HG02763 (cell line): ENCODE measurements around the gene SELPLG.
"Not testable (repeated sequence)": the region's sequence is repeated elsewhere in the genome, so short reads cannot be mapped to it uniquely, and the experiment has no call there.

Experiments used
- ATAC-seq: cut with Tn5 transposase; IDR thresholded peaks from one replicate; pipeline ENCODE4 v1.9.1; 2021; ENCODE audit warnings: mild to moderate bottlenecking, moderate library complexity; ENCODE audit not compliant: unreplicated experiment

SELPLG gene

GRCh38 chr12:108638997-108639822 lies 5.5 kb upstream of the SELPLG start:
- ATAC-seq: no peak

DNA sequence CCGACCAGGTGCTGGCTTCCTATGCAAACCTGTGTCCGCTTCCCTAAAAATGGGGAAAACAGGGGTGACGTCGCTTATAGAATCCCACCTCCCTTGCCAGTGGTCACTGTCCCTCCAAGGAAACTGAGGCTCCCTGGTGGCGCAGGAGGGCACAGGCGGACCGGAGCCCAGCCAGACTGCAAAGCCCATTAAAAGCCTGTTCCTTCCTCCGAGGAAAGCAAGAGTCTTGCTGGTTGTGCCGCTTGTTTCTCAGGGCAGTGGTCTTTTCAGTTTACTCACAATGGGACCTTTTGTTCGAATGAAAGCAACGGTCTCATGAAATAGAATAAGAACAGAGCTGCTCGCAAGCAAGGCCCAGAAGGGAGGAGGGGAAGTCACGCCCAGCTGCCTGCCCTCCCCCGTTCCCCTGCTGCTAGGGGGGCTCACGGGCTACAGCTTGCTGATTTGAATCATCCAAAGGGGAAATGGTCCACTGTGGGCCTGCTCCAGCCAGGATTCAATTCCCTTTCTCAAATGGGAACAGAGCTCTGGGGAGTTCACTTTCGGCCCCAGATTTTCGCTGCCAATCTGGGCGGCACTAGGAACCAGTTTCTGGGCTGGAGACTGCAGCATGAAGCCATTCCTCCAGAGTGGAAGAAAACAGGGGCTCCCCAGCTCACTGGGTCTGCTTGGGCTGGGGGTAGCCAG lies 4.6 kb upstream of the SELPLG start:
- ATAC-seq: no peak

DNA sequence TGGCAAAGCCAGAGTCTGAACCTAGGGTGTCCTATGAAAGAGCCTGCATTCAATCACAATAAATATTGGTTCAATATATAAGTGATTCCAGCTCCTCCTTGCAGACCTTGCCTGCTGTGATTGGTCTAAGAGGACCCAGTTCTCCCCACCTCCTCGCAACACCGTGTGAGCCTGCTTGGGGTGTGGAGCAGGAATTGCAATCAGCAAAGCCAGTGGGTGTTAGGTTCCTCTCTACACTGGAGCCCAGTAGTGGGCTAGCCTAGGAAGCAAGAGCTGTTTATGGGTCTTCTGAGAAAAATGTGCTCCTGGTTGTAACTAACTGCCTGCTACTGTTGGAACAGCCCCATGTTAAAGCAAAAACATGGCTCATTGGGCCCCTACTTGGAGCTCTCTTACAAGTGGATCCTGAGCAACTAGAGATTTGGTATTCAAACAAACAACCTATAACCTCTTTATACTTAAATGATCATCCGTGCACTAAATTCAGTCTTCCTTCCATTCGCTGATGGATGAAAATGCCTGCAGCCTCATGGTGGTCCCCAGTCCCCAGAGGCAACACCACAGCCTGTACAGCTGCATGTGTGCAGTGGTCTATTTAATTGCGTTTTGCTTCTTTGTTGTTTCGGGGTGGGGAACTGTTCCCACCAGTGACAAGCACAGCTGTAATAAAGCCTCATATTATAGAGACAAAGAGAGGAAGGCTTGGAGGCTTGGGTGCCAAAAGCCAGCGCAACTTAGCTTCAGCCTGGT lies 3.7 kb upstream of the SELPLG start:
- ATAC-seq: no peak

- ATAC-seq: no peak
Measured at GRCh38 chr12:108635997-108636808, 2.5 kb upstream of the SELPLG start.

DNA sequence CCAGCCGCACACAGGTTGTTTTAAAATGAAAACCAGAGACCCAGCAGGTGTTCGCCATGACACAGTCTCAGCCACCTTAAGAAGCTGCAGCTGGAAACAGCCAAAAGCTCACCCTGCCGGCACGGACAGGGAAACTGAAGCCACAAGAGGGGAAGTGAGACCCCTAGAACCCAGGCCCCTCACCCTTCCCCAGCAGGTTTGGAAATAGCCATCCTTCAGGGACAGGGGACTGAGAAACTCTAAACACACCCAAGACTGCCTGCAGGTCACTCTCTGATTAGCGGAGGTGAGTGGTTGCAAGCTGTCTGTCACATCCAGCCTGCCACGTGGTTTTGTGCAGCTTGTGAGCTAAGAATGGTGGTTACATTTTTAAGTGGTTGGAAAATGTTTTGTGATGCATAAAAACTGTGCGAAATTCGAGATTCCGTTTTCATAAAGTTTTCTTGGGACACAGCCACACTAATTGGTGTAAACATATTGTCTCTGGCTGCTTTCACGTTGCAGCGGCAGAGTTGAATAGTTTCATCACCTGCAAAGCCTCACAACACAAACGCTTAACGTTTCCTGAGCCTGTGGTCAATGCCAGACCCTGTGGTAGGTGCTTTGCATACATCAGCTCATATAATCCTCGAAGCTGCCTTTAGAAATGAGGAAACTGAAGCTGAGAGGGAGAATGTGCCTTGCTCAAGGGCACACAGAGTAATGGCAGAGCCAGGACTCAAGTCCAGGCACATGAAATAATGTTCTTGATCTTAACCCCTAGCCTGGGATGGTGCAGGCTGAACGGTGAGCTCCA lies 1.7 kb upstream of the SELPLG start:
- peak; percentile 41 for ATAC-seq

DNA sequence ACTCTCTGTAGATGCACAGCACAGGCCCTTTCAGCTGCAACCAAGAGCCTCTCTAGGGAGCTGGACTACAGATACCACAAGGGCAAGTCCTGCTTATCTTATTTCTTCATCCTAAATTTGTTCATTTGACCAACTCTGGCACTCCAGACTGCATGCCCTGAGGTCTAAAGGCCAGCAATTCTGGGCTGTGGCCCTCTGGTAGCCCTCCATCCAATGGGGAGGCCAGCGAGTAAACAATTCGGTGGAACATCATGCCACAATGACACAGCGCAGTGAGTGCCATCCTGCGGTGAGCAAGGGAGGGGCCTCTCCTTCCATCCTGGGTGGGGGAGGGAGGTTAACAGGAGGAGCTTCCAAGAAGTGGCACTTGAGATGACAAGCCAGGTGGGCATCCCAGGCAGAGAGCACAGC lies 652 bp upstream of the SELPLG start:
- no peak for ATAC-seq

GRCh38 chr12:108633081-108633533 lies 587 bp downstream of the SELPLG start:
- no peak for ATAC-seq

DNA sequence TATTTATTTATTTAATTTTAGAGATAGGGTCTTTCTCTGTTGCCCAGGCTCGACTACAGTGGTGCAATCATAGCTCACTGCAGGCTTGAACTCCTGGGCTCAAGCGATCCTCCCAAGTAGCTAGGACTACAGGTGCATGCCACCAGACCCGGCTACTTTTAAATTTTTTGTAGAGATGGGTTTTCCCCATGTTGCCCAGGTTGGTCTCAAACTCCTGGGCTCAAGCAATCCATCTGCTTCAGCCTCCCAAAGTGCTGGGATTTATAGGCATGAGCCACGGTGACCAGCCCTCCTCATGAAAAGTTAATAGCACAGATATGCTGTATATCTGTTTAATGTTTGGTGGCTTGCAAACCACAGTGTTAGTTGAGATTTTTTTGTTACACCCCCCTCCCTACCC lies 2.4 kb downstream of the SELPLG start:
- ATAC-seq: not testable (repeated sequence)

GRCh38 chr12:108630481-108631207 lies 3.0 kb downstream of the SELPLG start:
- ATAC-seq: no peak

GRCh38 chr12:108629824-108630476 lies 3.7 kb downstream of the SELPLG start:
- ATAC-seq: no peak

GRCh38 chr12:108629151-108629550 lies 4.5 kb downstream of the SELPLG start:
- no peak for ATAC-seq

DNA sequence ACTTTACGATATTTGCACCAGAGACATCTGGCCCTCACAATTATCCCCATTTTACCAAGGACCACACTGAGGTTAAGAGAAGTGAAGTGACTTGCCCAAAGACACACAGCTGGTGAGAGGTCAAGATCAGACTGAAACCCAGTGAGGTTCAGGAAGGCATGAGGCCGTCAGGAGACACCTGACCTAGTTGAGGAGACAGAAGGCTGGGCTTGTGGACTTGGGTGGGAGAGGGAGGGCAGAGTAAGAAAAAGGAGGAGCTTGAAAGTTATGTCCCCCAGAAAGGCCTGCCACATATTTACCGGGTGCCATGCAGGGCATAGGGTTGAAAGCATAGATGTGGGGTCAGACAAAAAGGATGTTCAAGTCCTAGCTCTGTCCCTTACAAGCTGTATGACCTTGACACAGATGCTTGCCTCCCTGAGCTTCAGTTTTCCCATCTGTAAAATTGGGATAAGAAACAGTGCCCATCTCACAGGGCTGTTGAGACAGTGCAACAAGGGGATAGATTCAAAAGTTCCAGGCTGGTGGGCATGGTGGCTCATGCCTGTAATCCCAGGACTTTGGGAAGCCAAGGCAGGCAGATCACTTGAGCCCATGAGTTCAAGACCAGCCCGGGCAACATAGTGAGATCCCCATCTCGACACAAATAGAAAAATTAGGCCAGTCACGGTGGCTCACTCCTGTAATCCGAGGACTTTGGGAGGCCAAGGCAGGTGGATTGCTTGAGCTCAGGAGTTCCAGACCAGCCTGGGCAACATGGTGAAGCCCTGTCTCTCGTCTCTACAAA lies 6.4 kb downstream of the SELPLG start:
- ATAC-seq: no peak

DNA sequence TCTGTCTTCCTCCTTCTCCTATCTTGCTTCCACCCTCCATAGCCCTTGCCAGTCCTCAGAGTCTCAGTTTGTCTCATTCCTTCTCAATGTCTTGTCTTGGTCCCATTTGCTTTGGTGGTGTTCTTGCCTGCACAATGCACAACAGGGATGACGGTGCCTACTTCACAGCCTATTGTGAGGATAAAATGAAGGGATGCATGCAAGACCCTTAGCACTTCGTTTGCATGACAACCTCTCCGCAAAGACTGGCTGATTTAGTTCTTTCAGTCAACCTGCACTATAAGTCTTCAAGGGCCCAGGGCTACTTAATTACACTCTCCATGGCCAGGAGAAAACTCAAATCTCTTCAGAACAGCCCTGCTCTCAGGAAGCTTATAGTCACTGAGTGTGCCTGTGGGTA lies 8.5 kb downstream of the SELPLG start:
- ATAC-seq: no peak

- no peak for ATAC-seq
Measured at GRCh38 chr12:108623577-108623976, 10.1 kb downstream of the SELPLG start.

GRCh38 chr12:108622921-108623514 lies 10.7 kb downstream of the SELPLG start:
- ATAC-seq: no peak

DNA sequence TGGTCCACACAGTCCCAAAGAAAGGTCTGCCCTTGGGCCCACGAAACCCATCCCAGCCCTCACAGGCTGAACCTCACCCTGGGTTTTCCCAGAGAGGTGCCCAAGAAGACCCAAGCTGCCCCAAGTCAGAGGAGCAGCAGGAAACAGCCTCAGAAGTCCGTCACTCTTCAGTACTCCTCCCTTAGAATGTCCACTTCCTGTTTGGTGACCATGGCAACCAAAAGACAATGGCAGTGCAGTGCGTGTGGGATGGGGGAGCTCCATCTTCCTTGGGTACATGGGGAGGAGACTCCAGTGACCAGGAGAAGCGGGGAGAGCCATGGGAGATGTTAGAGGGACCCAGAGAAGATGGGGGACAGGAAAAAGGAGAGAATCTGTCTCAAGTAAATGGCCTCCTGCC lies 11.3 kb downstream of the SELPLG start:
- no peak for ATAC-seq

GRCh38 chr12:108621161-108621560 lies 12.5 kb downstream of the SELPLG start:
- no peak for ATAC-seq
